Panc1 (cell line): Measurements from ENCODE around the gene LHPP. TPM values are rescaled to one million over a fixed set of nuclear protein-coding genes. Genes with fewer than 3 reads are reported as not detected.

Experiments used
- ATAC-seq: fragments of 200-7000 bp; cut with Tn5 transposase; 2 replicates; pipeline ENCODE4 v1.9.1; 2020; ENCODE audit warnings: mild to moderate bottlenecking, moderate library complexity
- BruUV-seq: library from RNA; stranded (reverse); fragments of 400-500 nt; replicated peaks from 2 replicates; lab custom pipeline; 2021; lab: Mats Ljungman, UMichigan
- CTCF ChIA-PET: fragments of 300-600 bp; sonication (Branson Sonifier 250); formaldehyde crosslinking; loops from one replicate; lab custom pipeline; 2022; ENCODE audit warnings: antibody characterized with exemption; lab: Charles Lee
- POLR2A ChIA-PET: fragments of 300-600 bp; sonication (Branson Sonifier 250); formaldehyde crosslinking; loops from one replicate; lab custom pipeline; 2022; ENCODE audit warnings: antibody characterized with exemption; lab: Charles Lee
- DNase-seq: peaks from one replicate; pipeline ENCODE4 v3.0.0-alpha.2; 2010; ENCODE audit warnings: low read depth, low spot score
- H3K27ac ChIP-seq: 2 replicates; pipeline ENCODE4 v1.5.1; 2011; ENCODE audit warnings: mild to moderate bottlenecking, low read length, inconsistent platforms
- H3K27me3 ChIP-seq: fragments of 200-500 bp; sonication (Bioruptor generic); 2 replicates; pipeline ENCODE4 v1.6.0; 2014; ENCODE audit warnings: low read length, inconsistent platforms; ENCODE audit not compliant: control insufficient read depth, insufficient read depth
- H3K36me3 ChIP-seq: fragments of 200-500 bp; sonication (Bioruptor generic); 2 replicates; pipeline ENCODE4 v1.5.1; 2014; ENCODE audit warnings: inconsistent platforms, mild to moderate bottlenecking, low read length, moderate library complexity; ENCODE audit not compliant: control insufficient read depth, insufficient read depth
- H3K4me1 ChIP-seq: 2 replicates; pipeline ENCODE4 v1.5.1; 2011; ENCODE audit warnings: inconsistent platforms, mild to moderate bottlenecking, low read length, moderate library complexity; ENCODE audit not compliant: control insufficient read depth, insufficient read depth
- H3K4me3 ChIP-seq, 2 experiments: 2 replicates each; pipeline ENCODE4 v1.5.1; 2011 to 2012; ENCODE audit warnings: low read depth in 2 of 2, low read length in 2 of 2, mild to moderate bottlenecking in 2 of 2, inconsistent platforms in 1 of 2, moderate library complexity in 1 of 2
- H3K9me3 ChIP-seq: fragments of 200-500 bp; sonication (Bioruptor generic); 2 replicates; pipeline ENCODE4 v1.5.1; 2014; ENCODE audit warnings: low read depth, mild to moderate bottlenecking, inconsistent platforms, low read length, moderate library complexity; ENCODE audit not compliant: control insufficient read depth, insufficient read depth
- CTCF ChIP-seq: fragments of 450-650 bp; IDR thresholded peaks from 2 replicates; pipeline ENCODE4 v1.5.1; 2017; ENCODE audit warnings: mild to moderate bottlenecking
- POLR2AphosphoS5 ChIP-seq: IDR thresholded peaks from 2 replicates; pipeline ENCODE4 v1.6.1; 2012; ENCODE audit warnings: mild to moderate bottlenecking, low read depth, low read length, moderate library complexity
- SIN3A ChIP-seq: IDR thresholded peaks from 2 replicates; pipeline ENCODE4 v1.6.1; 2012; ENCODE audit warnings: low read depth, mild to moderate bottlenecking, low read length, moderate library complexity, borderline replicate concordance; ENCODE audit not compliant: insufficient read depth
- TCF7L2 ChIP-seq: IDR thresholded peaks from 2 replicates; pipeline ENCODE4 v1.6.1; 2011; ENCODE audit warnings: mild to moderate bottlenecking, low read depth, low read length, inconsistent platforms
- in situ Hi-C: cut with HindIII; loops from 2 replicates; pipeline ENCODE4 v1.10.0; 2016; ENCODE audit warnings: low sequenced_read_pairs, low pct_unique_long_range_greater_than_20kb
- intact Hi-C: fragments of 100-400 bp; cut with micrococcal nuclease; formaldehyde crosslinking; loops from one replicate; pipeline ENCODE4 v1.10.0; 2022; ENCODE audit not compliant: unreplicated experiment
- total RNA-seq: library from RNA; stranded (reverse); gene quantifications from one replicate; pipeline ENCODE4 v1.2.1, GENCODE V29; 2021; ENCODE audit not compliant: unreplicated experiment
- TF ChIP-seq, protein P1 (sequence below), 2 experiments: IDR thresholded peaks; 2 replicates each; pipeline ENCODE4 v1.6.1; 2011 to 2012; ENCODE audit warnings: low read depth in 2 of 2, control low read depth in 1 of 2, low read length in 1 of 2, mild to moderate bottlenecking in 1 of 2, moderate library complexity in 1 of 2; ENCODE audit not compliant: insufficient read depth in 1 of 2

LHPP gene
- total RNA-seq, 1 experiment from 2014 or later, result 15.0 TPM

DNA sequence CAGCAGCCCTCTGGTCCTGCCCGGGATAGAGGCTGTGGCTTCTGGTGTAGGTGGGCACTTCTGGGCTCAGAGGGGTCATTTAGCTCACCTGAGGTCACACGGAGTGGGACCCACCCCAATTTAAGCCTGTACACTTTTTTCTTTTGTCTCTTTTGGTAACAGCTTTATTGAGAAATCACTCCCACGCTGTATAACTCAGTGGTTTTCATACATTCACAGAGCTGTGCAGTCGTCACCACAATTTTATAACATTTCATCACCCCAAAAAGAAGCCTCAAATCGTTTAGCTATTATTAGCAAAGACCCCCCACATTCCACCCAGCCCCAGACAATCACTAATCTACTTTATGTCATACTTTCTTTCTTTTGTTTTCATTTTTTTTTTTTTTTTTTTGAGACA, 62.3 kb downstream of the LHPP start:
- DNase-seq, result no peak
- Histone ChIP-seq H3K4me1 (no peaks in the 10 kb centered on the region), H3K27ac (no peak overlapping the region), H3K27me3 (no peaks in the 10 kb centered on the region), H3K4me3 (no peak overlapping the region), H3K9me3 (no peaks in the 10 kb centered on the region), H3K36me3 (no peaks in the 10 kb centered on the region)
- BruUV-seq, result no TSS peak
- TF ChIP-seq POLR2AphosphoS5, result no peak
- CTCF ChIA-PET, result no interaction called here
- intact Hi-C loops, result no loop called here
- POLR2A ChIA-PET, result interaction anchor here (0.6 kb wide), 1 partner anchor 110 kb away, joined by 3 read pairs; no protein-coding TSS in a partner anchor
- in situ Hi-C loops, result no loop called here
- ATAC-seq, result no peak

GRCh38 chr10:124524991-124525653, 63.5 kb downstream of the LHPP start:
- Histone ChIP-seq H3K27ac (no peak overlapping the region), H3K4me1 (no peaks in the 10 kb centered on the region), H3K27me3 (no peaks in the 10 kb centered on the region), H3K9me3 (no peaks in the 10 kb centered on the region), H3K4me3 (no peak overlapping the region), H3K36me3 (no peaks in the 10 kb centered on the region)
- POLR2A ChIA-PET, result no interaction called here
- DNase-seq (no peak), ATAC-seq (no peak)
- TF ChIP-seq SIN3A (no peak), POLR2AphosphoS5 (no peak), TCF7L2 (no peak), CTCF (no peak)
- TF ChIP-seq, protein P1, sequence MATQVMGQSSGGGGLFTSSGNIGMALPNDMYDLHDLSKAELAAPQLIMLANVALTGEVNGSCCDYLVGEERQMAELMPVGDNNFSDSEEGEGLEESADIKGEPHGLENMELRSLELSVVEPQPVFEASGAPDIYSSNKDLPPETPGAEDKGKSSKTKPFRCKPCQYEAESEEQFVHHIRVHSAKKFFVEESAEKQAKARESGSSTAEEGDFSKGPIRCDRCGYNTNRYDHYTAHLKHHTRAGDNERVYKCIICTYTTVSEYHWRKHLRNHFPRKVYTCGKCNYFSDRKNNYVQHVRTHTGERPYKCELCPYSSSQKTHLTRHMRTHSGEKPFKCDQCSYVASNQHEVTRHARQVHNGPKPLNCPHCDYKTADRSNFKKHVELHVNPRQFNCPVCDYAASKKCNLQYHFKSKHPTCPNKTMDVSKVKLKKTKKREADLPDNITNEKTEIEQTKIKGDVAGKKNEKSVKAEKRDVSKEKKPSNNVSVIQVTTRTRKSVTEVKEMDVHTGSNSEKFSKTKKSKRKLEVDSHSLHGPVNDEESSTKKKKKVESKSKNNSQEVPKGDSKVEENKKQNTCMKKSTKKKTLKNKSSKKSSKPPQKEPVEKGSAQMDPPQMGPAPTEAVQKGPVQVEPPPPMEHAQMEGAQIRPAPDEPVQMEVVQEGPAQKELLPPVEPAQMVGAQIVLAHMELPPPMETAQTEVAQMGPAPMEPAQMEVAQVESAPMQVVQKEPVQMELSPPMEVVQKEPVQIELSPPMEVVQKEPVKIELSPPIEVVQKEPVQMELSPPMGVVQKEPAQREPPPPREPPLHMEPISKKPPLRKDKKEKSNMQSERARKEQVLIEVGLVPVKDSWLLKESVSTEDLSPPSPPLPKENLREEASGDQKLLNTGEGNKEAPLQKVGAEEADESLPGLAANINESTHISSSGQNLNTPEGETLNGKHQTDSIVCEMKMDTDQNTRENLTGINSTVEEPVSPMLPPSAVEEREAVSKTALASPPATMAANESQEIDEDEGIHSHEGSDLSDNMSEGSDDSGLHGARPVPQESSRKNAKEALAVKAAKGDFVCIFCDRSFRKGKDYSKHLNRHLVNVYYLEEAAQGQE (IDR thresholded peaks at IDR 0.05; ENCODE audit: insufficient read depth in 1 of 2, low read depth in 2 of 2, low read length in 1 of 2), result no peak
- BruUV-seq, result no TSS peak
- in situ Hi-C loops (no loop called here), intact Hi-C loops (no loop called here)
- CTCF ChIA-PET, result no interaction called here

GRCh38 chr10:124525751-124526600, 64.4 kb downstream of the LHPP start:
- POLR2A ChIA-PET, result no interaction called here
- ATAC-seq, result no peak

More at GRCh38 chr10:124525751-124526600, 64.4 kb downstream of the LHPP start:
- CTCF ChIA-PET, result no interaction called here
- Histone ChIP-seq H3K27me3 (no peaks in the 10 kb centered on the region), H3K9me3 (no peaks in the 10 kb centered on the region), H3K4me1 (no peaks in the 10 kb centered on the region), H3K36me3 (no peaks in the 10 kb centered on the region), H3K4me3 (no peak overlapping the region), H3K27ac (no peak overlapping the region)
- in situ Hi-C loops (no loop called here), intact Hi-C loops (no loop called here)
- no peak for DNase-seq
- BruUV-seq, result no TSS peak
- TF ChIP-seq POLR2AphosphoS5, result no peak
- TF ChIP-seq TCF7L2, result no peak
- TF ChIP-seq, protein P1 (IDR thresholded peaks at IDR 0.05; ENCODE audit: insufficient read depth in 1 of 2, low read depth in 2 of 2, low read length in 1 of 2), result no peak
- no peak for TF ChIP-seq CTCF
- TF ChIP-seq SIN3A, result no peak
